Liver (tissue), 9 donors: Measurements from ENCODE around the gene NDUFA13. TPM values are rescaled to one million over a fixed set of nuclear protein-coding genes. Genes with fewer than 3 reads are reported as not detected.

Source experiments
- DNase-seq: peaks from one replicate; pipeline ENCODE4 v3.0.0-alpha.2; 2017; ENCODE audit warnings: low spot score
- H3K27ac ChIP-seq, 2 donors: one replicate each; pipeline ENCODE4 v1.7.0; 2013; ENCODE audit warnings: inconsistent platforms in 2 of 2, low read length in 2 of 2, control low read depth in 1 of 2, low read depth in 1 of 2, mild to moderate bottlenecking in 1 of 2
- H3K27me3 ChIP-seq, 4 donors: one replicate each; pipeline versions ENCODE4 v1.6.1 to v1.7.0; 2013; ENCODE audit warnings: low read length in 3 of 4, inconsistent platforms in 1 of 4, mild to moderate bottlenecking in 1 of 4, moderate library complexity in 1 of 4; ENCODE audit not compliant: control insufficient read depth in 4 of 4, insufficient read depth in 4 of 4
- H3K36me3 ChIP-seq, 4 donors: one replicate each; pipeline versions ENCODE4 v1.6.1 to v1.7.0; 2013; ENCODE audit warnings: low read length in 3 of 4, mild to moderate bottlenecking in 3 of 4, low read depth in 1 of 4, moderate library complexity in 1 of 4; ENCODE audit not compliant: control insufficient read depth in 4 of 4, insufficient read depth in 3 of 4
- H3K4me1 ChIP-seq, 4 donors: one replicate each; pipeline versions ENCODE4 v1.6.1 to v1.7.0; 2013; ENCODE audit warnings: low read length in 3 of 4, mild to moderate bottlenecking in 3 of 4, moderate library complexity in 1 of 4; ENCODE audit not compliant: control insufficient read depth in 4 of 4, insufficient read depth in 4 of 4
- H3K4me3 ChIP-seq, 3 donors: one replicate each; pipeline versions ENCODE4 v1.6.1 to v1.7.0; 2013; ENCODE audit warnings: low read length in 3 of 3, control low read depth in 1 of 3, low read depth in 1 of 3, mild to moderate bottlenecking in 1 of 3
- H3K9ac ChIP-seq, 2 donors: one replicate each; pipeline ENCODE4 v1.7.0; 2013; ENCODE audit warnings: low read length in 2 of 2, mild to moderate bottlenecking in 2 of 2, moderate library complexity in 2 of 2, control low read depth in 1 of 2, low read depth in 1 of 2
- H3K9me3 ChIP-seq, 4 donors: one replicate each; pipeline versions ENCODE4 v1.6.1 to v1.7.0; 2013; ENCODE audit warnings: low read length in 3 of 4; ENCODE audit not compliant: control insufficient read depth in 4 of 4
- EGR1 ChIP-seq, 2 donors: IDR thresholded peaks; 2 replicates each; pipeline ENCODE4 v1.6.1; 2016 to 2018; ENCODE audit warnings: antibody characterized with exemption in 2 of 2, low read depth in 2 of 2
- FOXA1 ChIP-seq: IDR thresholded peaks from 2 replicates; pipeline ENCODE4 v1.6.1; 2016; ENCODE audit warnings: antibody characterized with exemption
- FOXA2 ChIP-seq: IDR thresholded peaks from 2 replicates; pipeline ENCODE4 v1.6.1; 2016; ENCODE audit warnings: antibody characterized with exemption
- GABPA ChIP-seq, 2 donors: IDR thresholded peaks in 1 of 2; conservative IDR thresholded peaks in 1 of 2; 2 replicates each; pipeline ENCODE4 v1.6.1; 2016; ENCODE audit warnings: antibody characterized with exemption in 2 of 2, mild to moderate bottlenecking in 1 of 2, moderate library complexity in 1 of 2
- HNF4A ChIP-seq, 2 donors: conservative IDR thresholded peaks; 2 replicates each; pipeline ENCODE4 v1.6.1; 2016; ENCODE audit warnings: antibody characterized with exemption in 2 of 2, mild to moderate bottlenecking in 2 of 2
- HNF4G ChIP-seq: IDR thresholded peaks from 2 replicates; pipeline ENCODE4 v1.6.1; 2016; ENCODE audit warnings: antibody characterized with exemption
- JUND ChIP-seq, 2 donors: IDR thresholded peaks; 2 replicates each; pipeline ENCODE4 v1.6.1; 2016; ENCODE audit warnings: antibody characterized with exemption in 2 of 2
- NR2F2 ChIP-seq: IDR thresholded peaks from 2 replicates; pipeline ENCODE4 v1.6.1; 2016; ENCODE audit warnings: antibody characterized with exemption
- RAD21 ChIP-seq, 2 donors: IDR thresholded peaks; 2 replicates each; pipeline ENCODE4 v1.6.1; 2016; ENCODE audit warnings: antibody characterized with exemption in 2 of 2, mild to moderate bottlenecking in 2 of 2
- RXRA ChIP-seq, 2 donors: IDR thresholded peaks; 2 replicates each; pipeline ENCODE4 v1.6.1; 2017 to 2018; ENCODE audit warnings: antibody characterized with exemption in 2 of 2, mild to moderate bottlenecking in 1 of 2
- SP1 ChIP-seq: IDR thresholded peaks from 2 replicates; pipeline ENCODE4 v1.6.1; 2018; ENCODE audit warnings: antibody characterized with exemption, mild to moderate bottlenecking
- TAF1 ChIP-seq: conservative IDR thresholded peaks from 2 replicates; pipeline ENCODE4 v1.6.1; 2016; ENCODE audit warnings: antibody characterized with exemption, mild to moderate bottlenecking
- YY1 ChIP-seq: IDR thresholded peaks from 2 replicates; pipeline ENCODE4 v1.6.1; 2016; ENCODE audit warnings: antibody characterized with exemption, mild to moderate bottlenecking
- WGBS: extraction: QIAGEN DNeasy Blood & Tissue Kit; methylation state at CpG from one replicate; pipeline ENCODE4 v1.1.7; 2013; 5-methylcytosine and 5-hydroxymethylcytosine counted together
- polyA plus RNA-seq, 2 donors: library from polyadenylated mRNA; stranded (reverse) in 1 of 2; unstranded in 1 of 2; fragments of 200-250 nt in 1 of 2; fragments of >200 nt in 1 of 2; fragmentation: Nextera tagmentation in 1 of 2; extraction: Ambion mirVana in 1 of 2; gene quantifications; one replicate each; pipeline versions ENCODE4 v1.2.1 to v1.2.3, GENCODE V29; 2013 to 2015
- total RNA-seq, 2 donors: library from RNA; depleted of rRNA; stranded (reverse); fragments of >200 nt; gene quantifications; one replicate each; pipeline ENCODE4 v1.2.3, GENCODE V29; 2014
- TF ChIP-seq, protein P1 (sequence below): IDR thresholded peaks from 2 replicates; pipeline ENCODE4 v1.6.1; 2016; ENCODE audit warnings: antibody characterized with exemption
- TF ChIP-seq, protein P2 (sequence below): fragments of 150-350 bp; IDR thresholded peaks from 2 replicates; pipeline ENCODE4 v1.5.1; 2017; ENCODE audit warnings: improper control_type of control experiment, low read depth, low read length; ENCODE audit not compliant: missing input control
- TF ChIP-seq, protein P3 (sequence below): IDR thresholded peaks from 2 replicates; pipeline ENCODE4 v1.6.1; 2016; ENCODE audit warnings: antibody characterized with exemption
- TF ChIP-seq, protein P4 (sequence below): IDR thresholded peaks from 2 replicates; pipeline ENCODE4 v1.6.1; 2016; ENCODE audit warnings: antibody characterized with exemption
- donor health status: healthy.
- donor health status: healthy.
- donor health status: healthy.
- donor health status: healthy.
- donor health status: healthy.

The NDUFA13 gene
- total and polyA plus RNA-seq, 4 donors, result 45.3 to 239 (median 130) TPM

DNA sequence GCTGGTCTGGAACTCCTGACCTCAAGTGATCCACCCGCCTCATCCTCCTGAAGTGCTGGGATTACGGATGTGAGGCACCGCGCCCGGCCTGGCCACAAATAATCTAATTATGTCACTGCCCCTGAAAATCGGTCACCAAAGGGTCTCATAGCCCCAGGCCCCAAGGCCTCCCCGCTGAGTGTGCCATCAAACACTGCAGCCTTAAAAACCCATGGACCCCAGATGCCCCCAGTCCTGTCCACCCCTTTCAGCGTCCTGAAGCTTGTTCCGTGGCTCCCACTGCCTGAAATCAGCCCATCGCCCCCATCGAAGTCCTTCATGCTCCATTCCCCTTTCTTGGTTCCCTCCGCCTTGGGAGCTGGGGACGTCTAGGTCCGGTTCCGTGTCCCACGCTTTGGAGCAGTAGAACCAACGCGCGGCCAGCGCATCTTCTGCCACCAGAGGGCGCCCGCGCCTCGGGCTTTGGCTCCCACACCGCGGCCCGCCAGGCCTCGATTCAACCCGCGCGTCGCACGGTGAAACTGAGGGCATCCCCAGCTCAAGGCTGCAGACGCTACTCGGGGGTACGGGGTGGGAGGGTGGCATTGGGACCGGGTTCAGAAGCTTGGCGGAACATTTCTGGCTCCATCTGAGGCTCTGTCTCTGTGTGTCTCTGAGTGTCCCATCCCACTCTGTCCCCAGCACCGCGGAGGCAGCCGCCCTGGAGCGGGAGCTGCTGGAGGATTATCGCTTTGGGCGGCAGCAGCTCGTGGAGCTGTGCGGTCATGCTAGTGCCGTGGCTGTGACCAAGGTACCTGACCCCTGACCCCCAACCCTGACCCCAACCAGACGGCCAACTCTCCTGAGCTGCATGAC lies 16.2 kb downstream of the NDUFA13 start:
- Histone ChIP-seq H3K9ac (no peak overlapping the region), H3K36me3 (peaks cover 0 to 5% (median 3%) of the 10 kb centered on the region in 4 donors), H3K4me1 (peaks cover 0 to 7% (median 3%) of the 10 kb centered on the region in 4 donors), H3K27me3 (no peaks in the 10 kb centered on the region), H3K27ac (no peak overlapping the region), H3K9me3 (no peaks in the 10 kb centered on the region), H3K4me3 (no peak overlapping the region)
- TF ChIP-seq RAD21 (IDR thresholded peaks at IDR 0.05) (peak; percentile 92 to 97), RXRA (IDR thresholded peaks at IDR 0.05) (no peak), FOXA1 (no peak), NR2F2 (no peak)
- TF ChIP-seq, protein P1, sequence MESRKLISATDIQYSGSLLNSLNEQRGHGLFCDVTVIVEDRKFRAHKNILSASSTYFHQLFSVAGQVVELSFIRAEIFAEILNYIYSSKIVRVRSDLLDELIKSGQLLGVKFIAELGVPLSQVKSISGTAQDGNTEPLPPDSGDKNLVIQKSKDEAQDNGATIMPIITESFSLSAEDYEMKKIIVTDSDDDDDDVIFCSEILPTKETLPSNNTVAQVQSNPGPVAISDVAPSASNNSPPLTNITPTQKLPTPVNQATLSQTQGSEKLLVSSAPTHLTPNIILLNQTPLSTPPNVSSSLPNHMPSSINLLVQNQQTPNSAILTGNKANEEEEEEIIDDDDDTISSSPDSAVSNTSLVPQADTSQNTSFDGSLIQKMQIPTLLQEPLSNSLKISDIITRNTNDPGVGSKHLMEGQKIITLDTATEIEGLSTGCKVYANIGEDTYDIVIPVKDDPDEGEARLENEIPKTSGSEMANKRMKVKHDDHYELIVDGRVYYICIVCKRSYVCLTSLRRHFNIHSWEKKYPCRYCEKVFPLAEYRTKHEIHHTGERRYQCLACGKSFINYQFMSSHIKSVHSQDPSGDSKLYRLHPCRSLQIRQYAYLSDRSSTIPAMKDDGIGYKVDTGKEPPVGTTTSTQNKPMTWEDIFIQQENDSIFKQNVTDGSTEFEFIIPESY, result no peak
- TF ChIP-seq, protein P2, sequence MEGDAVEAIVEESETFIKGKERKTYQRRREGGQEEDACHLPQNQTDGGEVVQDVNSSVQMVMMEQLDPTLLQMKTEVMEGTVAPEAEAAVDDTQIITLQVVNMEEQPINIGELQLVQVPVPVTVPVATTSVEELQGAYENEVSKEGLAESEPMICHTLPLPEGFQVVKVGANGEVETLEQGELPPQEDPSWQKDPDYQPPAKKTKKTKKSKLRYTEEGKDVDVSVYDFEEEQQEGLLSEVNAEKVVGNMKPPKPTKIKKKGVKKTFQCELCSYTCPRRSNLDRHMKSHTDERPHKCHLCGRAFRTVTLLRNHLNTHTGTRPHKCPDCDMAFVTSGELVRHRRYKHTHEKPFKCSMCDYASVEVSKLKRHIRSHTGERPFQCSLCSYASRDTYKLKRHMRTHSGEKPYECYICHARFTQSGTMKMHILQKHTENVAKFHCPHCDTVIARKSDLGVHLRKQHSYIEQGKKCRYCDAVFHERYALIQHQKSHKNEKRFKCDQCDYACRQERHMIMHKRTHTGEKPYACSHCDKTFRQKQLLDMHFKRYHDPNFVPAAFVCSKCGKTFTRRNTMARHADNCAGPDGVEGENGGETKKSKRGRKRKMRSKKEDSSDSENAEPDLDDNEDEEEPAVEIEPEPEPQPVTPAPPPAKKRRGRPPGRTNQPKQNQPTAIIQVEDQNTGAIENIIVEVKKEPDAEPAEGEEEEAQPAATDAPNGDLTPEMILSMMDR, result peak; percentile 89
- peak; percentile 89 for DNase-seq
- 22% methylated on average over 48 of the region's 48 CpGs for WGBS

DNA sequence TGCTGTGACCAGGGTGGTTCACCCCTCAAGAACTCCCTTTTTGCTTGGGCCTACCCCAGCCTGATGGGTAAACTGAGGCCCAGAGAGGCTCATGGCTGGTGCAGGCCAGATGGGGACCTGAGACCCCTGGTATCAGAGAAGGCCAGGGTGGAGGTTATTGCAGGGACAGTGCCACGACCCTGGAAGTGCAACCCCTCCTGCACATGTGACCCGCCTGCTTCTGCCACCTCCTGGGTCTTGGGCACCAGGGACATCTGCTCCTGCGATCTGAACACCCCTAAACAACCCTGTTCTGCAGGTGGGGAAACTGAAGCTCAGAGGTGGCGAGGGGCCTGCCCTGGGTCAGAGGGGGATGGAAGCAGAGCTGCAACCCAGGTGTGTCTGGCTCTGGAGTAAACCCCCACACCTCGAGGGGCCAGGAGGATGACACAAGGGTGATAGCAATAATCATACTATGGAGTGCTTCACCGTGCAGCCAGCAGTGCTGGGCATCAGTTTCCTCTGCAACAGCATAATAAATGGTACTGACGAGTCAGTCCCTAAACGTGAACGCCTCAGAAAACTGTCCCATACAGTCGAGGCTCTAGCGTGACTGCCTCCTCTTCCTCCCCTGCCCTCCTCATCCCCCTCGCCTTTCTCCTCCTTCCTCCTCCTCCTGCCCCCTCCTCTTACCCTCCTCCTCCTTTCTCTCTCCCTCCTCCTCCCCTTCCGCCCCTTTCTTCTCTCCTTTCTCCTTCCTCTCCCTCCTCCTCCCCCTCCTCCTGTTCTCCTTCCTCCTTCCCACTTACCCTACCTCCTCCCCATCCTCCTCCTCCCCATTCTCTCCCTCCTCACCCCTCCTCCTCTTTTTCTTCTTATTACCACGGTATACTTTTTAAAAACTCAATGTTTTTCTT lies 17.0 kb downstream of the NDUFA13 start:
- Histone ChIP-seq H3K27me3 (peaks cover 0 to 3% (median 0%) of the 10 kb centered on the region in 4 donors), H3K27ac (no peak overlapping the region), H3K4me1 (peaks cover 0 to 7% (median 4%) of the 10 kb centered on the region in 4 donors), H3K36me3 (peaks cover 0 to 2% (median under 1%) of the 10 kb centered on the region in 4 donors), H3K9ac (no peak overlapping the region), H3K4me3 (no peak overlapping the region), H3K9me3 (no peaks in the 10 kb centered on the region)
- 83% methylated on average over 14 of the region's 14 CpGs for WGBS
- no peak for DNase-seq
- no peak for TF ChIP-seq FOXA1
- no peak for TF ChIP-seq GABPA (IDR thresholded peaks at IDR 0.05 in 1 of 2, conservative IDR thresholded peaks at IDR 0.05 in 1 of 2)
- TF ChIP-seq, protein P1, result no peak
- TF ChIP-seq YY1, result no peak
- no peak for TF ChIP-seq HNF4A (conservative IDR thresholded peaks at IDR 0.05)
- TF ChIP-seq NR2F2, result no peak
- TF ChIP-seq HNF4G, result no peak
- TF ChIP-seq, protein P3, sequence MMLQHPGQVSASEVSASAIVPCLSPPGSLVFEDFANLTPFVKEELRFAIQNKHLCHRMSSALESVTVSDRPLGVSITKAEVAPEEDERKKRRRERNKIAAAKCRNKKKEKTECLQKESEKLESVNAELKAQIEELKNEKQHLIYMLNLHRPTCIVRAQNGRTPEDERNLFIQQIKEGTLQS, result no peak
- TF ChIP-seq TAF1, result no peak
- TF ChIP-seq RXRA (IDR thresholded peaks at IDR 0.05), result no peak
- TF ChIP-seq, protein P2, result no peak
- TF ChIP-seq SP1, result no peak
- TF ChIP-seq JUND (IDR thresholded peaks at IDR 0.05), result no peak
- TF ChIP-seq RAD21 (IDR thresholded peaks at IDR 0.05), result no peak
- TF ChIP-seq EGR1 (IDR thresholded peaks at IDR 0.05; ENCODE audit: low read depth in 2 of 2), result no peak
- TF ChIP-seq, protein P4, sequence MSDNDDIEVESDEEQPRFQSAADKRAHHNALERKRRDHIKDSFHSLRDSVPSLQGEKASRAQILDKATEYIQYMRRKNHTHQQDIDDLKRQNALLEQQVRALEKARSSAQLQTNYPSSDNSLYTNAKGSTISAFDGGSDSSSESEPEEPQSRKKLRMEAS, result no peak
- no peak for TF ChIP-seq FOXA2
